Prostate gland (tissue), 2 donors: ENCODE results near the gene HIPK3.

ENCODE experiments used
- CTCF ChIP-seq, 4 experiments: fragments of 200-600 bp in 2 of 4; fragments of 450-650 bp in 2 of 4; sonication (generic) in 2 of 4; IDR thresholded peaks; 1 replicate in 3 of 4; 2 replicates in 1 of 4; pipeline ENCODE4 v1.5.1; 2016 to 2019; ENCODE audit warnings: antibody characterized with exemption in 4 of 4, mild to moderate bottlenecking in 2 of 4, moderate library complexity in 2 of 4
- POLR2AphosphoS5 ChIP-seq: sonication (generic); formaldehyde crosslinking; IDR thresholded peaks from one replicate; pipeline ENCODE4 v1.6.1; 2017; ENCODE audit warnings: antibody characterized with exemption

GRCh38 chr11:33259869-33260268, 2.7 kb downstream of the HIPK3 start:
- TF ChIP-seq CTCF (IDR thresholded peaks at IDR 0.05) = no peak
- TF ChIP-seq POLR2AphosphoS5 = no peak
